Prostate gland (tissue), 2 donors: ENCODE measurements around the gene RTP3.

Experiments used
- CTCF ChIP-seq, 4 experiments: fragments of 200-600 bp in 2 of 4; fragments of 450-650 bp in 2 of 4; sonication (generic) in 2 of 4; IDR thresholded peaks; 1 replicate in 3 of 4; 2 replicates in 1 of 4; pipeline ENCODE4 v1.5.1; 2016 to 2019; ENCODE audit warnings: antibody characterized with exemption in 4 of 4, mild to moderate bottlenecking in 2 of 4, moderate library complexity in 2 of 4
- POLR2A ChIP-seq: fragments of 450-650 bp; IDR thresholded peaks from one replicate; pipeline ENCODE4 v1.6.1; 2016; ENCODE audit warnings: antibody characterized with exemption, mild to moderate bottlenecking

GRCh38 chr3:46462511-46462910, 35.3 kb upstream of the RTP3 start:
- no peak for TF ChIP-seq POLR2A
- TF ChIP-seq CTCF (IDR thresholded peaks at IDR 0.05): no peak
